ENCODE data around the gene SNED1.

DNA sequence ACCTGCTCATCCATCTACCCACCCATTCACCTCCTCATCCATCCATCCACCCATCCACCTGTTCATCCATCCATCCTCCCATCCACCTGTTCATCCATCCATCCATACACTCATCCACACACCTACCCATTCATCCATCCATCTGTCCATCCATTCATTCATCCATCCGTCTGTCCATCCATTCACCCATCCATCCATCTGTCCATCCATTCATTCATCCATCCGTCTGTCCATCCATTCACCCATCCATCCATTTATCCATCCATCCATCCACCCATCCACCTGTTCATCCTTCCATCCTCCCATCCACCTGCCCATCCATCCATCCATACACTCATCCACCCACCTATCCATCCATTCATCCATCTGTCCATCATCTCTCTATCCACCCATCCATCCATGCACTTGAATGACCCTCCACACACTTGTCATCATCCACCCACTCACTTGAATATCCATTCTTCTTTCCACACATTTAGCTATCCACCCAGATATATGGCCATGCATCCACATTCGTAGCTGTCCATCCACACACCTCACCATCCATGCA, 47.3 kb upstream of the SNED1 start:
- no peak for TF ChIP-seq CTCF (IDR thresholded peaks at IDR 0.05)
- no peak for TF ChIP-seq EP300 (IDR thresholded peaks at IDR 0.05)
- TF ChIP-seq POLR2AphosphoS5 (IDR thresholded peaks at IDR 0.05) = no peak
- no peak for TF ChIP-seq POLR2A (IDR thresholded peaks at IDR 0.05)

Data from suprapubic skin (tissue), 4 donors.